HepG2 (cell line): ENCODE results near the gene ALDH3A2. TPM values are rescaled to one million over a fixed set of nuclear protein-coding genes. Genes with fewer than 3 reads are reported as not detected.
A peak's percentile ranks its signal among the peaks of the same experiment; 100 is the strongest.

Source experiments
- KDM5A ChIP-seq: fragments of 200-600 bp; sonication (generic); IDR thresholded peaks from 2 replicates; pipeline ENCODE4 v1.7.0; 2018; ENCODE audit warnings: antibody characterized with exemption, mild to moderate bottlenecking, low read length, borderline replicate concordance
- KMT2B ChIP-seq: IDR thresholded peaks from 2 replicates; pipeline ENCODE4 v1.6.1; 2016; ENCODE audit warnings: missing genetic modification reagents, missing compliant biosample characterization
- MIER2 ChIP-seq: IDR thresholded peaks from 2 replicates; pipeline ENCODE4 v1.6.1; 2016; ENCODE audit warnings: missing biosample characterization, missing genetic modification reagents
- NFKBIZ ChIP-seq: IDR thresholded peaks from 2 replicates; pipeline ENCODE4 v1.6.1; 2018; ENCODE audit warnings: missing genetic modification reagents, missing compliant biosample characterization
- PCBP2 ChIP-seq: fragments of 200-400 bp; formaldehyde crosslinking; optimal IDR thresholded peaks from 2 replicates; pipeline ENCODE3; 2018; ENCODE audit warnings: low read length, low read depth; ENCODE audit not compliant: poor library complexity, severe bottlenecking
- SIX4 ChIP-seq: sonication (generic); formaldehyde crosslinking; IDR thresholded peaks from 2 replicates; pipeline ENCODE4 v1.4.0; 2020; ENCODE audit warnings: missing genetic modification reagents
- SNRNP70 ChIP-seq: fragments of 200-400 bp; formaldehyde crosslinking; IDR thresholded peaks from 2 replicates; pipeline ENCODE4 v1.6.1; 2017; ENCODE audit warnings: mild to moderate bottlenecking, low read depth, low read length, moderate library complexity
- SRSF1 ChIP-seq: fragments of 200-400 bp; formaldehyde crosslinking; optimal IDR thresholded peaks from 2 replicates; pipeline ENCODE3; 2017; ENCODE audit warnings: mild to moderate bottlenecking, low read depth, low read length, moderate library complexity
- ZNF20 ChIP-seq: sonication (generic); formaldehyde crosslinking; IDR thresholded peaks from 2 replicates; pipeline ENCODE4 v1.4.0; 2020; ENCODE audit warnings: mild to moderate bottlenecking, moderate library complexity, missing genetic modification reagents
- ZNF256 ChIP-seq: sonication (generic); formaldehyde crosslinking; conservative IDR thresholded peaks from 2 replicates; pipeline ENCODE4 v1.4.0; 2020; ENCODE audit warnings: missing genetic modification reagents
- ZNF362 ChIP-seq: sonication (generic); formaldehyde crosslinking; IDR thresholded peaks from 2 replicates; pipeline ENCODE4 v1.4.0; 2020; ENCODE audit warnings: missing genetic modification reagents, mild to moderate bottlenecking, borderline replicate concordance
- ZNF639 ChIP-seq: conservative IDR thresholded peaks from 2 replicates; pipeline ENCODE4 v1.6.1; 2018; ENCODE audit warnings: missing genetic modification reagents
- polyA plus RNA-seq, 8 experiments: library from polyadenylated mRNA; depleted of rRNA in 3 of 8; stranded (reverse) in 7 of 8; unstranded in 1 of 8; fragments of >200 nt; fragmentation: Illumina TruSeq in 4 of 8; extraction: Trizol in 4 of 8; gene quantifications; 2 replicates each; pipeline versions ENCODE4 v1.2.1 to v1.2.3, GENCODE V29; 2011 to 2016; ENCODE audit warnings: low read depth in 4 of 8, missing spikeins in 1 of 8, mixed read lengths in 1 of 8; ENCODE audit not compliant: insufficient read depth in 1 of 8
- total RNA-seq, 5 experiments: library from RNA; depleted of rRNA; stranded (reverse); fragments of >200 nt; fragmentation: Illumina TruSeq; extraction: Trizol; gene quantifications; 2 replicates each; pipeline ENCODE4 v1.2.3, GENCODE V29; 2016; ENCODE audit warnings: low read depth in 1 of 5
- TF ChIP-seq, protein P1 (sequence below): sonication (generic); formaldehyde crosslinking; IDR thresholded peaks from 2 replicates; pipeline ENCODE4 v1.4.0; 2020; ENCODE audit warnings: missing genetic modification reagents
- TF ChIP-seq, protein P2 (sequence below): sonication (generic); formaldehyde crosslinking; IDR thresholded peaks from 2 replicates; pipeline ENCODE4 v1.5.1; 2020; ENCODE audit warnings: mild to moderate bottlenecking, missing genetic modification reagents, moderate library complexity

The ALDH3A2 gene
- total and polyA plus RNA-seq, 2 of the 13 experiments (the other 11 are each of a cell fraction or from before 2014, with no cell fraction given) = 80.8 to 180 TPM

DNA sequence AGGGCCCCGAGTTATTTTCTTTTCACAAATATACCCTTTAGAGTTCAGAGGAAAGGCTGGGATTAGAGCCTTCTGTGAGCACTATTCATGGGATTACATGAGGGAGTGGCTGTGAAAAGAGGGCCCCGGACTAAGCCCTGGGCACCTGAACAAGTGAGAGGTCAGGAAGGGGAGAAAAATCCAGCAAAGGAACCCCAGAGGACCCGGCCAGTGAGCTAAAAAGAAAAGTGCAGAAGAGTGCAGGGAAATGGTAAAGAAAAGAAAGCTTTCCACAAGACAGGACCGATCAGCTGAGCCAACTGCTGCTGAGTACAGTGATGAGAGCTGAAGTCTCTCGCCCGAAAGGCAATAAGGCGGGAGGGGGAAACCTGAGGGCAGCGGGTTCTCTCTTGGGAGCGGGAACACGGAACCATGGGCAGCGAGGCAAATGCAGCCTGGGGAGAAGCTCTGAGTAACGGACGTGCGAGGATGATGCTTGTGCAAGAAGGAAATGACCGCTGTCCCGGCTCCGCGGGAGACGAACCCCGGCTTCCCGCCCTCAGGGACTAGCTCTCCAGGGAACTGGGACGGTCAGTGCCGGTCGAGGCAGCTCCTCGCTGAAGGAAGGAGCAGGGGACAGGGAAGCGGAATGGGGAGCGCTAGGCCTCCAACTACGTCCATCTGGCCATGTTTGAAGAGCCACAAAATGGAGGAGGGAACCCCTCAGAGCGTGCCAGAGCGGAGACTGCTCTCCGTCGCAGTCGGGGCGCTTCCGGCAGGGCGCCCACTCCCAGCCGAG is 665 bp upstream of the ALDH3A2 start (continued):
- TF ChIP-seq, protein P1, sequence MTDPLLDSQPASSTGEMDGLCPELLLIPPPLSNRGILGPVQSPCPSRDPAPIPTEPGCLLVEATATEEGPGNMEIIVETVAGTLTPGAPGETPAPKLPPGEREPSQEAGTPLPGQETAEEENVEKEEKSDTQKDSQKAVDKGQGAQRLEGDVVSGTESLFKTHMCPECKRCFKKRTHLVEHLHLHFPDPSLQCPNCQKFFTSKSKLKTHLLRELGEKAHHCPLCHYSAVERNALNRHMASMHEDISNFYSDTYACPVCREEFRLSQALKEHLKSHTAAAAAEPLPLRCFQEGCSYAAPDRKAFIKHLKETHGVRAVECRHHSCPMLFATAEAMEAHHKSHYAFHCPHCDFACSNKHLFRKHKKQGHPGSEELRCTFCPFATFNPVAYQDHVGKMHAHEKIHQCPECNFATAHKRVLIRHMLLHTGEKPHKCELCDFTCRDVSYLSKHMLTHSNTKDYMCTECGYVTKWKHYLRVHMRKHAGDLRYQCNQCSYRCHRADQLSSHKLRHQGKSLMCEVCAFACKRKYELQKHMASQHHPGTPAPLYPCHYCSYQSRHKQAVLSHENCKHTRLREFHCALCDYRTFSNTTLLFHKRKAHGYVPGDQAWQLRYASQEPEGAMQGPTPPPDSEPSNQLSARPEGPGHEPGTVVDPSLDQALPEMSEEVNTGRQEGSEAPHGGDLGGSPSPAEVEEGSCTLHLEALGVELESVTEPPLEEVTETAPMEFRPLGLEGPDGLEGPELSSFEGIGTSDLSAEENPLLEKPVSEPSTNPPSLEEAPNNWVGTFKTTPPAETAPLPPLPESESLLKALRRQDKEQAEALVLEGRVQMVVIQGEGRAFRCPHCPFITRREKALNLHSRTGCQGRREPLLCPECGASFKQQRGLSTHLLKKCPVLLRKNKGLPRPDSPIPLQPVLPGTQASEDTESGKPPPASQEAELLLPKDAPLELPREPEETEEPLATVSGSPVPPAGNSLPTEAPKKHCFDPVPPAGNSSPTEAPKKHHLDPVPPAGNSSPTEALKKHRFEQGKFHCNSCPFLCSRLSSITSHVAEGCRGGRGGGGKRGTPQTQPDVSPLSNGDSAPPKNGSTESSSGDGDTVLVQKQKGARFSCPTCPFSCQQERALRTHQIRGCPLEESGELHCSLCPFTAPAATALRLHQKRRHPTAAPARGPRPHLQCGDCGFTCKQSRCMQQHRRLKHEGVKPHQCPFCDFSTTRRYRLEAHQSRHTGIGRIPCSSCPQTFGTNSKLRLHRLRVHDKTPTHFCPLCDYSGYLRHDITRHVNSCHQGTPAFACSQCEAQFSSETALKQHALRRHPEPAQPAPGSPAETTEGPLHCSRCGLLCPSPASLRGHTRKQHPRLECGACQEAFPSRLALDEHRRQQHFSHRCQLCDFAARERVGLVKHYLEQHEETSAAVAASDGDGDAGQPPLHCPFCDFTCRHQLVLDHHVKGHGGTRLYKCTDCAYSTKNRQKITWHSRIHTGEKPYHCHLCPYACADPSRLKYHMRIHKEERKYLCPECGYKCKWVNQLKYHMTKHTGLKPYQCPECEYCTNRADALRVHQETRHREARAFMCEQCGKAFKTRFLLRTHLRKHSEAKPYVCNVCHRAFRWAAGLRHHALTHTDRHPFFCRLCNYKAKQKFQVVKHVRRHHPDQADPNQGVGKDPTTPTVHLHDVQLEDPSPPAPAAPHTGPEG (CRISPR knock-in tag) = no peak
- TF ChIP-seq ZNF639 (CRISPR knock-in tag) = no peak
- no peak for TF ChIP-seq SIX4
- no peak for TF ChIP-seq KMT2B (CRISPR knock-in tag)
- TF ChIP-seq PCBP2 = no peak
- 0 out of 2 replicates have a peak, but pooled peaks have one; percentile 10 for TF ChIP-seq ZNF256
- no peak for TF ChIP-seq SRSF1
- TF ChIP-seq ZNF362 (CRISPR knock-in tag) = no peak
- no peak for TF ChIP-seq NFKBIZ (CRISPR knock-in tag)
- TF ChIP-seq, protein P2, sequence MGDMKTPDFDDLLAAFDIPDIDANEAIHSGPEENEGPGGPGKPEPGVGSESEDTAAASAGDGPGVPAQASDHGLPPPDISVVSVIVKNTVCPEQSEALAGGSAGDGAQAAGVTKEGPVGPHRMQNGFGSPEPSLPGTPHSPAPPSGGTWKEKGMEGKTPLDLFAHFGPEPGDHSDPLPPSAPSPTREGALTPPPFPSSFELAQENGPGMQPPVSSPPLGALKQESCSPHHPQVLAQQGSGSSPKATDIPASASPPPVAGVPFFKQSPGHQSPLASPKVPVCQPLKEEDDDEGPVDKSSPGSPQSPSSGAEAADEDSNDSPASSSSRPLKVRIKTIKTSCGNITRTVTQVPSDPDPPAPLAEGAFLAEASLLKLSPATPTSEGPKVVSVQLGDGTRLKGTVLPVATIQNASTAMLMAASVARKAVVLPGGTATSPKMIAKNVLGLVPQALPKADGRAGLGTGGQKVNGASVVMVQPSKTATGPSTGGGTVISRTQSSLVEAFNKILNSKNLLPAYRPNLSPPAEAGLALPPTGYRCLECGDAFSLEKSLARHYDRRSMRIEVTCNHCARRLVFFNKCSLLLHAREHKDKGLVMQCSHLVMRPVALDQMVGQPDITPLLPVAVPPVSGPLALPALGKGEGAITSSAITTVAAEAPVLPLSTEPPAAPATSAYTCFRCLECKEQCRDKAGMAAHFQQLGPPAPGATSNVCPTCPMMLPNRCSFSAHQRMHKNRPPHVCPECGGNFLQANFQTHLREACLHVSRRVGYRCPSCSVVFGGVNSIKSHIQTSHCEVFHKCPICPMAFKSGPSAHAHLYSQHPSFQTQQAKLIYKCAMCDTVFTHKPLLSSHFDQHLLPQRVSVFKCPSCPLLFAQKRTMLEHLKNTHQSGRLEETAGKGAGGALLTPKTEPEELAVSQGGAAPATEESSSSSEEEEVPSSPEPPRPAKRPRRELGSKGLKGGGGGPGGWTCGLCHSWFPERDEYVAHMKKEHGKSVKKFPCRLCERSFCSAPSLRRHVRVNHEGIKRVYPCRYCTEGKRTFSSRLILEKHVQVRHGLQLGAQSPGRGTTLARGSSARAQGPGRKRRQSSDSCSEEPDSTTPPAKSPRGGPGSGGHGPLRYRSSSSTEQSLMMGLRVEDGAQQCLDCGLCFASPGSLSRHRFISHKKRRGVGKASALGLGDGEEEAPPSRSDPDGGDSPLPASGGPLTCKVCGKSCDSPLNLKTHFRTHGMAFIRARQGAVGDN = no peak
- TF ChIP-seq SNRNP70 = no peak
- TF ChIP-seq ZNF20 (CRISPR knock-in tag) = no peak
- TF ChIP-seq KDM5A = no peak
- no peak for TF ChIP-seq MIER2
